Loucy (cell line): ENCODE measurements around the gene ZNF423.

ENCODE experiments used
- H2AFZ ChIP-seq: fragments of 200-600 bp; sonication (generic); 2 replicates; pipeline ENCODE4 v1.6.0; 2016; ENCODE audit warnings: antibody characterized with exemption, mild to moderate bottlenecking, low read length, moderate library complexity
- H3F3A ChIP-seq: fragments of 200-600 bp; 2 replicates; pipeline ENCODE4 v1.6.0; 2016; ENCODE audit warnings: antibody characterized with exemption, low read depth, mild to moderate bottlenecking
- H3K27me3 ChIP-seq: fragments of 200-600 bp; sonication (generic); 2 replicates; pipeline ENCODE4 v1.6.1; 2014; ENCODE audit warnings: low read length, mild to moderate bottlenecking; ENCODE audit not compliant: insufficient read depth, poor library complexity, severe bottlenecking
- H3K36me3 ChIP-seq: fragments of 200-600 bp; sonication (generic); 2 replicates; pipeline ENCODE4 v1.6.1; 2016; ENCODE audit warnings: low read length; ENCODE audit not compliant: insufficient read depth
- H3K4me1 ChIP-seq: fragments of 200-600 bp; sonication (generic); 2 replicates; pipeline ENCODE4 v1.5.1; 2014; ENCODE audit warnings: low read length, mild to moderate bottlenecking; ENCODE audit not compliant: insufficient read depth, poor library complexity, severe bottlenecking
- H3K4me2 ChIP-seq: fragments of 200-600 bp; sonication (generic); 2 replicates; pipeline ENCODE4 v1.6.0; 2014; ENCODE audit warnings: antibody characterized with exemption, low read length, low read depth, mild to moderate bottlenecking; ENCODE audit not compliant: poor library complexity, severe bottlenecking
- H3K4me3 ChIP-seq: fragments of 200-600 bp; sonication (generic); 2 replicates; pipeline ENCODE4 v1.5.1; 2014; ENCODE audit warnings: low read length, mild to moderate bottlenecking, mixed read lengths; ENCODE audit not compliant: poor library complexity, severe bottlenecking
- H3K79me2 ChIP-seq: fragments of 200-600 bp; sonication (generic); 2 replicates; pipeline ENCODE4 v1.6.1; 2014; ENCODE audit warnings: low read length; ENCODE audit not compliant: insufficient read depth
- H3K9ac ChIP-seq: fragments of 200-600 bp; sonication (generic); 2 replicates; pipeline ENCODE4 v1.6.0; 2014; ENCODE audit warnings: mild to moderate bottlenecking, low read depth, low read length, moderate library complexity; ENCODE audit not compliant: poor library complexity, severe bottlenecking
- H3K9me2 ChIP-seq: fragments of 200-600 bp; sonication (generic); replicated peaks from 2 replicates; pipeline ENCODE4 v1.6.1; 2016; ENCODE audit warnings: low read depth, low read length, mixed read lengths
- H3K9me3 ChIP-seq: fragments of 200-600 bp; sonication (generic); 2 replicates; pipeline ENCODE4 v1.6.1; 2014; ENCODE audit warnings: mild to moderate bottlenecking, antibody characterized with exemption, low read length, low read depth; ENCODE audit not compliant: insufficient read depth
- H4K20me1 ChIP-seq: fragments of 200-600 bp; sonication (generic); 2 replicates; pipeline ENCODE4 v1.6.0; 2014; ENCODE audit warnings: antibody characterized with exemption, low read length, mild to moderate bottlenecking; ENCODE audit not compliant: insufficient read depth, poor library complexity, severe bottlenecking
- EZH2phosphoT487 ChIP-seq: fragments of 200-600 bp; IDR thresholded peaks from 2 replicates; pipeline ENCODE4 v1.6.1; 2018; ENCODE audit warnings: antibody characterized with exemption, mild to moderate bottlenecking, moderate library complexity, borderline replicate concordance
- TF ChIP-seq, protein P1 (sequence below): fragments of 200-600 bp; sonication (generic); conservative IDR thresholded peaks from 2 replicates; pipeline ENCODE4 v1.5.1; 2014; ENCODE audit warnings: mild to moderate bottlenecking, antibody characterized with exemption, low read length

Gene ZNF423

DNA sequence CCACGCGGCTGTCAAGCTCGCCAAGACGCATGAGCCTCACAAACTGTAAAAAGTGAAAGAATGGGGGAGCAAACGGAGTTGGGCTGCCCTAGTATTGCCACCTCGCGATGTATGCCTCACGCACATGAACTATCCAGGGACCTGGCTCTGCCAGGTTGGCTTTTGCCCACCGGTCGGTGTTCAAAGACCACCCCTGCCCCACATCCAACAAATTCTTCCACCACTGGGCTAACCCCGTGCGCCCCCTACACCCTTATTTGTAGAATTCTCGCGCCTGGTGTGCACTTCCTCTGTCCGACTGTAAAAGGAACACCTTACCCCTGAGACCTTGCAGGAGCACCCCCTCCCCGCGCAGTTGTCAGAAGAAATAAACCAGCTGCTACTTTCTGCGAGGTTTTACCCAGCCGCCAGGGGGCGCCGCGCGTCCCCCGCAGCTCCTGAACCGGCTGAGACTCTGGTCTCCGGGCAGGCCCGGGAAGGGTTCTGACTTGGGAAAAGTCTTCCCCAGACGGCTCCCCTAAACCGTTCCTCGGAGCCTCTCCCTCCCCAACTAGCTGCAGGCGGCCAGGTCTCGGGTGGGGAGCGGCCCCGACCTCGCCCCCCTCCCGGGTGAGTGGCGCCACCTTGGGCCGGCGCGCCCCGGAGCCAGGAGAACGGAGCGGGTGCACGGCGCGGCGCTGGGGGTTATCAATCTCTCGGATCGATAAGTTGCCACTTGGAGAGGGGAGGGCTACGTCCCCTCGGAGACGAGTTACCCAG lies 1.7 kb upstream of the ZNF423 start:
- H3F3A ChIP-seq = no peaks in the 10 kb centered on the region
- peak overlapping the region; percentile 82 for H3K4me3 ChIP-seq
- H4K20me1 ChIP-seq = no peaks in the 10 kb centered on the region
- H3K4me2 ChIP-seq = peak overlapping the region; percentile 95
- H3K27me3 ChIP-seq = no peaks in the 10 kb centered on the region
- H3K4me1 ChIP-seq = peaks cover 4% of the 10 kb centered on the region
- TF ChIP-seq, protein P1, sequence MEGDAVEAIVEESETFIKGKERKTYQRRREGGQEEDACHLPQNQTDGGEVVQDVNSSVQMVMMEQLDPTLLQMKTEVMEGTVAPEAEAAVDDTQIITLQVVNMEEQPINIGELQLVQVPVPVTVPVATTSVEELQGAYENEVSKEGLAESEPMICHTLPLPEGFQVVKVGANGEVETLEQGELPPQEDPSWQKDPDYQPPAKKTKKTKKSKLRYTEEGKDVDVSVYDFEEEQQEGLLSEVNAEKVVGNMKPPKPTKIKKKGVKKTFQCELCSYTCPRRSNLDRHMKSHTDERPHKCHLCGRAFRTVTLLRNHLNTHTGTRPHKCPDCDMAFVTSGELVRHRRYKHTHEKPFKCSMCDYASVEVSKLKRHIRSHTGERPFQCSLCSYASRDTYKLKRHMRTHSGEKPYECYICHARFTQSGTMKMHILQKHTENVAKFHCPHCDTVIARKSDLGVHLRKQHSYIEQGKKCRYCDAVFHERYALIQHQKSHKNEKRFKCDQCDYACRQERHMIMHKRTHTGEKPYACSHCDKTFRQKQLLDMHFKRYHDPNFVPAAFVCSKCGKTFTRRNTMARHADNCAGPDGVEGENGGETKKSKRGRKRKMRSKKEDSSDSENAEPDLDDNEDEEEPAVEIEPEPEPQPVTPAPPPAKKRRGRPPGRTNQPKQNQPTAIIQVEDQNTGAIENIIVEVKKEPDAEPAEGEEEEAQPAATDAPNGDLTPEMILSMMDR = peak; percentile 87
- no peak for TF ChIP-seq EZH2phosphoT487
- H3K36me3 ChIP-seq = no peaks in the 10 kb centered on the region
- H3K9ac ChIP-seq = no peak overlapping the region
- no peaks in the 10 kb centered on the region for H3K79me2 ChIP-seq
- H3K9me3 ChIP-seq = no peaks in the 10 kb centered on the region
- no peak overlapping the region for H2AFZ ChIP-seq
- no peaks in the 10 kb centered on the region for H3K9me2 ChIP-seq

DNA sequence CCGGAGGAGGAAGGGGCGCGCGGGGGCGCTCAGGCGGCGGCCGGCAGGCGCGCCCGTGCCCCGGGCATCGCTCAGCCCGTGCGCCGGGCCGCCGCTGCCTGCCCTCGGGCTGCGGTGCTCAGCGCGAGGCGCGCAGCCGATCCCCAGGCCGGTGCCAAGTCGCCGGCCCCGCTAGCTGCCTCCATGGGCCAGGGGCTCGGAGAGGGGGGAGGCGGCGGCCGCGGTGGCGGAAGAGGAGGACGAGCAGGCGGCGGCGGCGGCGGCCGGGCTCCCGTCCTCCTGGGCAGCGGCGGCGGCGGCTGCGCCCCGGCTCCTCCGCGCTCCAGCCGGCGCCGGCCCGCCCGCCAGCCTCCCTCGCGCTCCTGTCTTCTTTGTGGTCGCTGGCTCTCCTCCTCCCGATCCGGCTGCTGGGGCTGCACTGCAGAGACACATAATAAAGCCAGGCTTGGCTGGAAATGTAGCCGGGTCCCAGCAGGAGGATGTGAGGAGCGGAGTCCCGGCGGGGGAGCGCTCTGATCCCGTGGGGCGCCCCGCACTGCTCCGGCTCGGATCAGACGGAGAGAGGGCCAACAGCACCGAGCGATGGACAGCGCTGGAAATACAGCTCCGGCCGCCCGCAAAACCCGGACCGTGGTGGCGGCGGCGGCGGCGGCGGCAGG lies 889 bp upstream of the ZNF423 start:
- Histone ChIP-seq H3K36me3 (no peaks in the 10 kb centered on the region), H3K9me3 (no peaks in the 10 kb centered on the region), H3F3A (no peaks in the 10 kb centered on the region; the same call in 1 of the 2 replicates), H4K20me1 (no peaks in the 10 kb centered on the region), H2AFZ (no peak overlapping the region), H3K4me2 (peak overlapping the region; percentile 95), H3K79me2 (no peaks in the 10 kb centered on the region), H3K9me2 (no peaks in the 10 kb centered on the region), H3K4me3 (peak overlapping the region; percentile 82), H3K9ac (peak overlapping the region; percentile 80), H3K27me3 (no peaks in the 10 kb centered on the region), H3K4me1 (peaks cover 4% of the 10 kb centered on the region)
- TF ChIP-seq, protein P1 = no peak
- no peak for TF ChIP-seq EZH2phosphoT487

DNA sequence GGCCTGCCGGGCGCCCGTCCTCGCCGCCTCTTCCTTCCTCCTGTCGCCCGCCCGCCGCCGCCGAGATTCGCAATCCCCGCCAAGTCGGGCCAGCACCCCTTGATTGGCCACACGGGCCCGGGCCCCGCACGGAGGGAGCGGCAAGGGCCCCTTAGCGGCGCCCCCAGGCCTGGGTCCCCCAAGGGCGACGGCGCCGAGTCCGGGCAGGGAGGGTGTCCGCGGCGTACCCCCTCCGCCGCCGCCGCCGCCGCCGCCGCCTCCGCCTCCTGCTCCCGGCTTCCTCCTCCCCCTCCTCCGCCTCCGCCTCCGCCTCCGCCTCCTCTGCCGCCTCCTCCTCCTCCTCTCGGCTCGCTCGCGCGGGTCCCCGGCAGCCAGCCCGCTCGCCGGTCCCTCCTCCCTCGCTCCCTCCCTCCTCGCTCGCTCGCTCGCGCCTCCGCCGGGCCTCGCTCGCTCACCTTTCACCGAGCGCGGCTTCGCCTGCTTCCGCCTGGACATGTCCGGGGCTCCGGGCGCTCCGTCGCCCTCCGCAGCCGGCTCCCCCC lies 561 bp downstream of the ZNF423 start:
- H3K9ac ChIP-seq = peak overlapping the region; percentile 80
- TF ChIP-seq, protein P1 = no peak
- no peak for TF ChIP-seq EZH2phosphoT487

More for the DNA sequence above, 561 bp downstream of the ZNF423 start:
- Histone ChIP-seq H3K4me1 (peaks cover 4% of the 10 kb centered on the region), H3K4me3 (peak overlapping the region; percentile 82), H3K9me3 (no peaks in the 10 kb centered on the region), H3K9me2 (no peaks in the 10 kb centered on the region), H3K36me3 (no peaks in the 10 kb centered on the region), H3K4me2 (peak overlapping the region; percentile 95), H3K79me2 (no peaks in the 10 kb centered on the region), H2AFZ (peak overlapping the region; percentile 82), H3K27me3 (no peaks in the 10 kb centered on the region), H3F3A (no peaks in the 10 kb centered on the region; the same call in 1 of the 2 replicates), H4K20me1 (no peaks in the 10 kb centered on the region)
